HepG2 (cell line): ENCODE results near the gene CYP2J2. TPM values are rescaled to one million over a fixed set of nuclear protein-coding genes. Genes with fewer than 3 reads are reported as not detected.

ENCODE experiments used
- AGO1 ChIP-seq: fragments of 200-400 bp; formaldehyde crosslinking; IDR thresholded peaks from 2 replicates; pipeline ENCODE4 v1.6.1; 2017; ENCODE audit warnings: mild to moderate bottlenecking, low read depth, low read length, moderate library complexity; ENCODE audit not compliant: poor library complexity, severe bottlenecking
- ATF1 ChIP-seq: IDR thresholded peaks from 2 replicates; pipeline ENCODE4 v1.6.1; 2016; ENCODE audit warnings: mild to moderate bottlenecking, control low read depth
- DPF2 ChIP-seq: sonication (generic); formaldehyde crosslinking; IDR thresholded peaks from 2 replicates; pipeline ENCODE4 v1.4.0; 2020; ENCODE audit warnings: mild to moderate bottlenecking, low read depth, missing genetic modification reagents, borderline replicate concordance
- KIAA2018 ChIP-seq: sonication (generic); formaldehyde crosslinking; IDR thresholded peaks from 2 replicates; pipeline ENCODE4 v1.5.0; 2020; ENCODE audit warnings: mild to moderate bottlenecking, missing genetic modification reagents, borderline replicate concordance
- KLF15 ChIP-seq: sonication (generic); formaldehyde crosslinking; IDR thresholded peaks from 2 replicates; pipeline ENCODE4 v1.8.1; 2023; ENCODE audit warnings: borderline replicate concordance, mild to moderate bottlenecking, inconsistent platforms, missing genetic modification reagents, mixed read lengths
- TERF1 ChIP-seq: sonication (generic); formaldehyde crosslinking; IDR thresholded peaks from 2 replicates; pipeline ENCODE4 v1.8.0; 2022; ENCODE audit warnings: mild to moderate bottlenecking, missing genetic modification reagents, moderate library complexity
- ZNF225 ChIP-seq: sonication (generic); formaldehyde crosslinking; IDR thresholded peaks from 2 replicates; pipeline ENCODE4 v1.4.0; 2020; ENCODE audit warnings: mild to moderate bottlenecking, missing genetic modification reagents
- ZNF567 ChIP-seq: sonication (generic); formaldehyde crosslinking; IDR thresholded peaks from 2 replicates; pipeline ENCODE4 v1.8.1; 2023; ENCODE audit warnings: mild to moderate bottlenecking, missing genetic modification reagents, borderline replicate concordance
- polyA plus RNA-seq, 8 experiments: library from polyadenylated mRNA; depleted of rRNA in 3 of 8; stranded (reverse) in 7 of 8; unstranded in 1 of 8; fragments of >200 nt; fragmentation: Illumina TruSeq in 4 of 8; extraction: Trizol in 4 of 8; gene quantifications; 2 replicates each; pipeline versions ENCODE4 v1.2.1 to v1.2.3, GENCODE V29; 2011 to 2016; ENCODE audit warnings: low read depth in 4 of 8, missing spikeins in 1 of 8, mixed read lengths in 1 of 8; ENCODE audit not compliant: insufficient read depth in 1 of 8
- total RNA-seq, 5 experiments: library from RNA; depleted of rRNA; stranded (reverse); fragments of >200 nt; fragmentation: Illumina TruSeq; extraction: Trizol; gene quantifications; 2 replicates each; pipeline ENCODE4 v1.2.3, GENCODE V29; 2016; ENCODE audit warnings: low read depth in 1 of 5
- TF ChIP-seq, protein P1 (sequence below): sonication (generic); formaldehyde crosslinking; IDR thresholded peaks from 2 replicates; pipeline ENCODE4 v1.5.1; 2020; ENCODE audit warnings: mild to moderate bottlenecking, moderate library complexity, missing genetic modification reagents
- TF ChIP-seq, protein P2 (sequence below): sonication (generic); formaldehyde crosslinking; IDR thresholded peaks from 2 replicates; pipeline ENCODE4 v1.9.0; 2021; ENCODE audit warnings: missing genetic modification reagents, mild to moderate bottlenecking, borderline replicate concordance

The CYP2J2 gene
- total and polyA plus RNA-seq, 2 of the 13 experiments (the other 11 are each of a cell fraction or from before 2014, with no cell fraction given) = 2.1 to 5.9 TPM

DNA sequence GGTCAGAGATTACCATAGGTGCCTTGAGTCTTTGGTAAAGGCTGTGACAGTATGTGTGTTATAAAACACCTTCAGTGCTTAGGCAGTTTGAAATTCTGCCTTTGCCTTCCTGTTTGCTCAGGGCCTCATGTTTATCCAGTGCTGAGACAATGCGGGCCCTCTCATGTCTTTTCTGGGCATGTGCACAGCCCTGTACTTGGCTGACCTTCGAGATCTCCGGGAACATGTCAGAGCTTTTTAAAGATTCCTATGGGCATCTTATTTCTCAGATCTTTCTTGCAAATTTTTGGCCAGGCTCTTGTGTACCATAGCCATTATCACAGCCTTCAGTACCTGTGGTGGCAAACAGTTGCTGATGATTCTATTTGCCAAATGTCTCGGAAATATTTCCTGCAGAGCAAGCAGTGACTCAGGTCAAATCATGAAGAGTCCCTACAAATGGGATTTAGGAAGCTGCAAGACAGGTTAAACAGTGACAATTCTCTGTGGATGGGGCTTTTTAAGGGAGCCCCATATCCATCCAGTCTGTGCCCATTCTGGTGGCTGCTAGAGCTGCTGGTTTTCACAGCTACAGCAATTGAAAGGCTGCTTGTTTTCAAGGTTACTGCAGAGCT is 69.7 kb downstream of the CYP2J2 start (continued):
- TF ChIP-seq ZNF567 (CRISPR knock-in tag) (no peak), KIAA2018 (CRISPR knock-in tag) (no peak), AGO1 (no peak), TERF1 (CRISPR knock-in tag) (no peak), ATF1 (peak; percentile 48; the same call in 1 of the 2 replicates), DPF2 (no peak), KLF15 (no peak), ZNF225 (CRISPR knock-in tag) (no peak)
- TF ChIP-seq, protein P1, sequence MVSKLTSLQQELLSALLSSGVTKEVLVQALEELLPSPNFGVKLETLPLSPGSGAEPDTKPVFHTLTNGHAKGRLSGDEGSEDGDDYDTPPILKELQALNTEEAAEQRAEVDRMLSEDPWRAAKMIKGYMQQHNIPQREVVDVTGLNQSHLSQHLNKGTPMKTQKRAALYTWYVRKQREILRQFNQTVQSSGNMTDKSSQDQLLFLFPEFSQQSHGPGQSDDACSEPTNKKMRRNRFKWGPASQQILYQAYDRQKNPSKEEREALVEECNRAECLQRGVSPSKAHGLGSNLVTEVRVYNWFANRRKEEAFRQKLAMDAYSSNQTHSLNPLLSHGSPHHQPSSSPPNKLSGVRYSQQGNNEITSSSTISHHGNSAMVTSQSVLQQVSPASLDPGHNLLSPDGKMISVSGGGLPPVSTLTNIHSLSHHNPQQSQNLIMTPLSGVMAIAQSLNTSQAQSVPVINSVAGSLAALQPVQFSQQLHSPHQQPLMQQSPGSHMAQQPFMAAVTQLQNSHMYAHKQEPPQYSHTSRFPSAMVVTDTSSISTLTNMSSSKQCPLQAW (CRISPR knock-in tag) = peak; percentile 53; the same call in 1 of the 2 replicates
- TF ChIP-seq, protein P2, sequence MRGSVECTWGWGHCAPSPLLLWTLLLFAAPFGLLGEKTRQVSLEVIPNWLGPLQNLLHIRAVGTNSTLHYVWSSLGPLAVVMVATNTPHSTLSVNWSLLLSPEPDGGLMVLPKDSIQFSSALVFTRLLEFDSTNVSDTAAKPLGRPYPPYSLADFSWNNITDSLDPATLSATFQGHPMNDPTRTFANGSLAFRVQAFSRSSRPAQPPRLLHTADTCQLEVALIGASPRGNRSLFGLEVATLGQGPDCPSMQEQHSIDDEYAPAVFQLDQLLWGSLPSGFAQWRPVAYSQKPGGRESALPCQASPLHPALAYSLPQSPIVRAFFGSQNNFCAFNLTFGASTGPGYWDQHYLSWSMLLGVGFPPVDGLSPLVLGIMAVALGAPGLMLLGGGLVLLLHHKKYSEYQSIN (CRISPR knock-in tag) = no peak
